GM19452 (cell line): Measurements from ENCODE around the gene CDCA4.

Source experiments
- ATAC-seq: cut with Tn5 transposase; IDR thresholded peaks from one replicate; pipeline ENCODE4 v1.9.1; 2021; ENCODE audit not compliant: unreplicated experiment

CDCA4 gene

GRCh38 chr14:105059035-105059924 lies 38.4 kb upstream of the CDCA4 start:
- ATAC-seq = no peak

- ATAC-seq = no peak
These were observed 37.7 kb upstream of the CDCA4 start for GRCh38 chr14:105058521-105059034.

GRCh38 chr14:105056303-105056831 lies 35.5 kb upstream of the CDCA4 start:
- no peak for ATAC-seq

- ATAC-seq = no peak
These were observed 34.9 kb upstream of the CDCA4 start for GRCh38 chr14:105055736-105056302.

- no peak for ATAC-seq
These were observed 34.5 kb upstream of the CDCA4 start for GRCh38 chr14:105055334-105055733.

GRCh38 chr14:105053996-105054395 lies 33.1 kb upstream of the CDCA4 start:
- ATAC-seq = no peak

GRCh38 chr14:105053421-105053820 lies 32.5 kb upstream of the CDCA4 start:
- no peak for ATAC-seq

- no peak for ATAC-seq
These were observed 31.2 kb upstream of the CDCA4 start for GRCh38 chr14:105052110-105052458.

- no peak for ATAC-seq
These were observed 30.6 kb upstream of the CDCA4 start for GRCh38 chr14:105051182-105052109.

- no peak for ATAC-seq
These were observed 29.6 kb upstream of the CDCA4 start for GRCh38 chr14:105050551-105050897.

GRCh38 chr14:105049753-105050550 lies 29.1 kb upstream of the CDCA4 start:
- no peak for ATAC-seq

- no peak for ATAC-seq
These were observed 26.6 kb upstream of the CDCA4 start for GRCh38 chr14:105047283-105048016.

- no peak for ATAC-seq
These were observed 26.0 kb upstream of the CDCA4 start for GRCh38 chr14:105046891-105047282.

- peak; percentile 66 for ATAC-seq
These were observed 24.9 kb upstream of the CDCA4 start for GRCh38 chr14:105045710-105046326.

GRCh38 chr14:105043641-105044040 lies 22.8 kb upstream of the CDCA4 start:
- no peak for ATAC-seq

- no peak for ATAC-seq
These were observed 21.9 kb upstream of the CDCA4 start for GRCh38 chr14:105042813-105043212.

GRCh38 chr14:105041841-105042765 lies 21.2 kb upstream of the CDCA4 start:
- no peak for ATAC-seq
